LNCaP clone FGC (cell line): ENCODE data around the gene DIPK1C.

Experiments
- DNase-seq: peaks from one replicate; pipeline ENCODE4 v3.0.0-alpha.2; 2011; ENCODE audit warnings: low read depth
- H3K4me3 ChIP-seq: 2 replicates; pipeline ENCODE4 v1.5.1; 2011; ENCODE audit warnings: mild to moderate bottlenecking, low read depth, low read length, control low read depth
- TF ChIP-seq, protein P1 (sequence below): IDR thresholded peaks from 2 replicates; pipeline ENCODE4 v1.5.1; 2012; ENCODE audit warnings: mild to moderate bottlenecking; ENCODE audit not compliant: control insufficient read depth, insufficient read depth; ENCODE audit errors: extremely low read depth

The DIPK1C gene

DNA sequence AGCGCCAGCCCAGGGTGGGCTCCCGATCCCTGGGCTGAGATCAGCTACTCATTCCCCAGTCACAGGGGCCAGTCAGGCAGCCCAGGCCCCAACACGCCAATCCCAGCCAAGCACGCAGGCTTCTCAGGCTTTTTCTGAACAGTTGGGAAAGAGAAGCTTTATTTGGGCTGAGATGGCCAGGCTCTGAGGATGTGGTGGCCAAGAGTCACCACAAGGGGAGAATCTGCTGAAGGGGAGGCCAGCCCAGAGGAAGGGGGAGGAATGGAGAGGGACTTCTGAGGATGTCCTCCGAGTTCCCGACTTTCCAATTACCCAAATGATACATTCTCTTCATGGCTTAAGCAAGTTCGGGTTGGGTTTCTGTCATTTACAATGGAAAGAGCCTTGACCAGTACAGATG lies 2.8 kb upstream of the DIPK1C start:
- TF ChIP-seq, protein P1, sequence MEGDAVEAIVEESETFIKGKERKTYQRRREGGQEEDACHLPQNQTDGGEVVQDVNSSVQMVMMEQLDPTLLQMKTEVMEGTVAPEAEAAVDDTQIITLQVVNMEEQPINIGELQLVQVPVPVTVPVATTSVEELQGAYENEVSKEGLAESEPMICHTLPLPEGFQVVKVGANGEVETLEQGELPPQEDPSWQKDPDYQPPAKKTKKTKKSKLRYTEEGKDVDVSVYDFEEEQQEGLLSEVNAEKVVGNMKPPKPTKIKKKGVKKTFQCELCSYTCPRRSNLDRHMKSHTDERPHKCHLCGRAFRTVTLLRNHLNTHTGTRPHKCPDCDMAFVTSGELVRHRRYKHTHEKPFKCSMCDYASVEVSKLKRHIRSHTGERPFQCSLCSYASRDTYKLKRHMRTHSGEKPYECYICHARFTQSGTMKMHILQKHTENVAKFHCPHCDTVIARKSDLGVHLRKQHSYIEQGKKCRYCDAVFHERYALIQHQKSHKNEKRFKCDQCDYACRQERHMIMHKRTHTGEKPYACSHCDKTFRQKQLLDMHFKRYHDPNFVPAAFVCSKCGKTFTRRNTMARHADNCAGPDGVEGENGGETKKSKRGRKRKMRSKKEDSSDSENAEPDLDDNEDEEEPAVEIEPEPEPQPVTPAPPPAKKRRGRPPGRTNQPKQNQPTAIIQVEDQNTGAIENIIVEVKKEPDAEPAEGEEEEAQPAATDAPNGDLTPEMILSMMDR: no peak
- no peak overlapping the region for H3K4me3 ChIP-seq
- no peak for DNase-seq

DNA sequence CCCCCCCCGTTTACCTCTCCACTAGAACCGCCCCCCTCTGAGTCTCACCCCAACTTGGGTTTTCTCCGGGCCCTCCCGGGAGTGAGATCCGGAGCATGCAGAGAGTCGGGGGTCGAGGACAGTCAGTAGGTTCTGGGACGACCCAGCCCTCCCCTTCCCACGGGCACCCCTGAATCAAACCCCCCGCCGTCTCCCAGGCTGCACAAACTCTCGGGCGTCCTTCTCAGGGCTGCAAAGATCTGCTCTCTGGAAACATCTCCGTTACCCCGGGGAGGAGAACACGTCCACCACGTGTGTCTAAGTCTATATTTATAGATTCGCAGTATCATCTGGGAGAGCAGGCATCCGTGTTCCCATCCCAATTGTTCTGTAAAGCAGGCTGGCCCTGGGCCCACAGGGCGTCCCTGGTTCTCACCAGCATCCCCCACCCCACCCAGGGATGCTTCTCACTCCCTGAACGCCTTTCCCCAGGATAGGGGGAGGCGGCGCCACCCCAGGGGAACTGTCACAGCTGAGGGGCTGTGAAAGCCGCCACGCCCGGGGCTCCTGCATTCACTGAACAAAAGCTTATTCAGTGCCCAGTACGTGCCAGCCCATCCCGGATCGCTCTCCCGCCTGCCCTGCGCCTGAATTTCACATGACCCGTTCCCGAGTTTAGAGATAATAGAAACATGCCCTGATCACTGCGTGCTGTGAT lies 765 bp upstream of the DIPK1C start:
- H3K4me3 ChIP-seq: no peak overlapping the region
- TF ChIP-seq, protein P1: no peak
- DNase-seq: no peak

DNA sequence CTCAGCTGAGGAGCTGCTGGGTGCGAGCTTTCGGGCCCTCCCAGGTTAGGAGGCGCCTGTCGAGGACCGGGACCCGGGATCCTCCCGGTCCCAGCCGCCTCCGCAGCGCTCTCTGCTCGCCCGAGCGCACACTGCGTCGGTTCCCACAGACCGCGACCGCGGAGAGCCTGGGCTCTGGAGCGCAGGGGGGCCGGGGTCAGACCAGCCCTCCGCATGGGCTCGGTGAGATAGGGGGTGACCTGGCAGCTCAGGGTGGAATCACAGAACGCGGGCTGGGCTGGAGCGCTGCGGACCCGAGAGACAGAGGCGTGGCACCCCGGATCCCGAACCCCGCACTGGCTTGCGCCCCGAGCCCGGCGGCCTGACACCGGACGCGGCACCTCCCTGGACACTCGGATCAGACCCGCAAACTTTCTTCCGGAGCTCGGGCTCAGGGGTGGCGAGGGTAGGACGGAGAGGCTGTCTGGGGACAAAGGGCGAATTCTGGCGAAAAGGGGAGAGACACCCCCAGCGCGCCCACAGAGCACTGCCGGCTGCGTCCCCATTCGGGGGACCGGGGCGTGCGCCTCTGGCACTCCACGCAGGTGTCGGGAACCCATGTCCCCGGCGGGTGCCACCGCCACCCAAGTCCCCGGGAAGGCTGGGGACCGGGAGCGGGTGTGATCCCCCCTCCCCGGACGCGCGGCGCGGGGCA lies 612 bp downstream of the DIPK1C start:
- TF ChIP-seq, protein P1: no peak
- DNase-seq: no peak
- peak overlapping the region; percentile 44 for H3K4me3 ChIP-seq

DNA sequence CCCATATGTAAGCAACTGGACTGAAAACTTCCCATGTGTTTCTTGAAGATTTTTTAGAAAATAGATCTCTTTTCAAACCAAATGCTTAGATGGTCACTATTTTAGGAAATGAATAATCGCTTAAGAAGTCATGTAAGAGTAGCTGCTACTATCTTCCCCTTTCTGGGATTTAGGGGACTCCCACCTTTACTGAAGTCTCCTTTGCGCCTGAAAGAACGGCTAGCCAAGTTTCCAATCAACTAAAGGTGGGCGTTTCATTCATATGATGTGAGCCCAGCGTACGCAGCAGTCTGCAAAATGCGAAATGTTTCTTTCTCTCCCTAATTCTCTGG lies 1.1 kb downstream of the DIPK1C start:
- TF ChIP-seq, protein P1: no peak
- H3K4me3 ChIP-seq: no peak overlapping the region
- no peak for DNase-seq

DNA sequence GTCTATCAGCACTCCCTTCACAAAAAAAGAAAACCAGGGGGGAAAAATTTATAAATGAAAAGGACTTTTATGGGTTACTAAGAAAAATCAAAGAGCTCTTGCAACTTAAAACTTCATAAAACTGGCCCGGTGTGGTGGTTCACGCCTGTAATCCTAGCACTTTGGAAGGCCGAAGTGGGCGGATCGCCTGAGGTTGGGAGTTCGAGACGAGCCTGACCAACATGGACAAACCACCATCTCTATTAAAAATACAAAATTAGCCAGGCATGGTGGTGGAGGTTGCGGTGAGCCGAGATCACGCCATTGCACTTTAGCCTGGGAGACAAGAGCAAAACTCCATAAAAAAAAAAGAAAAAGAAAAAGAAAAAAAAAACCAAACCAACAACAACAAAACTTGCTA lies 1.7 kb downstream of the DIPK1C start:
- TF ChIP-seq, protein P1: no peak
- no peak for DNase-seq
- H3K4me3 ChIP-seq: no peak overlapping the region

DNA sequence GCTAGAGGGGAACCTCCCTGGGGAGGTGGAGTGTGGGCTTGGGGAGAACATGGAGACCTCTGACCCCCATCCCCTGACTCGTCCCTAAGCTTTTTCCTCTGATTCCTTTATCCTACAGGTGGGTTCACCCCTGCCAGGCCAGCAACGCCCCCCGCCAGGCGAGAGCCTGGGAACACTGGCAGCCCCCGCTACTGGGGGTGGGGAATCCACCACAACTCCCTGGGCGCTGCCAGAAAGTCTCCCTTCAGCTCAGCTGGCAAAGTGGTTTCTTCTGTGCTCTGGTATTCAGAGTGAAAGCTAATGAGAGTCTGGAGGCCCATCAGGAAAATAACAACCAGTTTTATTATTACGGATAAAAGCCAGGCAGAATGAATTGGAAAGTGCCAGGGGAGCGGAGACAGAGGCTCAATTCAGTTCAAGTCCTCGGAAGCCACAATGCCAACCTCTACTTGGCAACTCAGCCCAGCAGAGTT lies 2.8 kb downstream of the DIPK1C start:
- H3K4me3 ChIP-seq: no peak overlapping the region

More for the DNA sequence above, 2.8 kb downstream of the DIPK1C start:
- no peak for DNase-seq
- TF ChIP-seq, protein P1: no peak
